Neural cell (in vitro differentiated cells): ENCODE data around the gene GOLGA8M.
"Not testable (repeated sequence)": the region's sequence is repeated elsewhere in the genome, so short reads cannot be mapped to it uniquely, and the experiment has no call there.

ENCODE experiments used
- EZH2 ChIP-seq: fragments of 200-600, 300-800 bp; shearing (Covaris generic), sonication (generic); IDR thresholded peaks from 2 replicates; pipeline ENCODE4 v1.6.1; 2014; ENCODE audit warnings: antibody characterized with exemption, low read length, borderline replicate concordance, mild to moderate bottlenecking; ENCODE audit not compliant: insufficient read depth, poor library complexity, severe bottlenecking
- POLR2AphosphoS5 ChIP-seq: IDR thresholded peaks from 2 replicates; pipeline ENCODE4 v1.6.1; 2012
- TF ChIP-seq, protein P1 (sequence below): fragments of 450-650 bp; IDR thresholded peaks from 2 replicates; pipeline ENCODE4 v1.5.1; 2014; ENCODE audit warnings: antibody characterized with exemption, mild to moderate bottlenecking, moderate library complexity; ENCODE audit not compliant: poor library complexity, severe bottlenecking
- TF ChIP-seq, protein P2 (sequence below): IDR thresholded peaks from 2 replicates; pipeline ENCODE4 v1.6.1; 2012; ENCODE audit warnings: borderline replicate concordance

DNA sequence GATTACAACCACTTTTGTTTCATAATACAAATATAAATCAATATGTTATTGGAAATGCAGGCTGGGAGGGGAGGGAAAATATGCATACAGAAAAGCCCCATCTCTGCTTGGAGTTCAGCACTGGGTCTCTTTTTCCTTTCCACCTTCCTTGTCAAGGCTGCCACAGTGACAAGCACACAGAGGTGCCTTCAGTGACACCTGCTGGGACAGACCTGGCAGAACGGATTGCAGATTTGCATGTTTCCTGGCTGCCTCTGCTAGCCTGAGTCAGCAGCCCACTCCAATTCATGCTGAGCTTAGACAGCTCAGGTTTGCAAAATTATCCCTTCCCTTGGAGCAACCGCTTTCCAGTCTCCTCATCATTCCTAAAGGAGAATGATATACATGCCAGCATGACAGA is 15.8 kb upstream of the GOLGA8M start:
- TF ChIP-seq, protein P1, sequence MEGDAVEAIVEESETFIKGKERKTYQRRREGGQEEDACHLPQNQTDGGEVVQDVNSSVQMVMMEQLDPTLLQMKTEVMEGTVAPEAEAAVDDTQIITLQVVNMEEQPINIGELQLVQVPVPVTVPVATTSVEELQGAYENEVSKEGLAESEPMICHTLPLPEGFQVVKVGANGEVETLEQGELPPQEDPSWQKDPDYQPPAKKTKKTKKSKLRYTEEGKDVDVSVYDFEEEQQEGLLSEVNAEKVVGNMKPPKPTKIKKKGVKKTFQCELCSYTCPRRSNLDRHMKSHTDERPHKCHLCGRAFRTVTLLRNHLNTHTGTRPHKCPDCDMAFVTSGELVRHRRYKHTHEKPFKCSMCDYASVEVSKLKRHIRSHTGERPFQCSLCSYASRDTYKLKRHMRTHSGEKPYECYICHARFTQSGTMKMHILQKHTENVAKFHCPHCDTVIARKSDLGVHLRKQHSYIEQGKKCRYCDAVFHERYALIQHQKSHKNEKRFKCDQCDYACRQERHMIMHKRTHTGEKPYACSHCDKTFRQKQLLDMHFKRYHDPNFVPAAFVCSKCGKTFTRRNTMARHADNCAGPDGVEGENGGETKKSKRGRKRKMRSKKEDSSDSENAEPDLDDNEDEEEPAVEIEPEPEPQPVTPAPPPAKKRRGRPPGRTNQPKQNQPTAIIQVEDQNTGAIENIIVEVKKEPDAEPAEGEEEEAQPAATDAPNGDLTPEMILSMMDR: peak; percentile 70
- not testable (repeated sequence) for TF ChIP-seq EZH2, POLR2AphosphoS5
- TF ChIP-seq, protein P2, sequence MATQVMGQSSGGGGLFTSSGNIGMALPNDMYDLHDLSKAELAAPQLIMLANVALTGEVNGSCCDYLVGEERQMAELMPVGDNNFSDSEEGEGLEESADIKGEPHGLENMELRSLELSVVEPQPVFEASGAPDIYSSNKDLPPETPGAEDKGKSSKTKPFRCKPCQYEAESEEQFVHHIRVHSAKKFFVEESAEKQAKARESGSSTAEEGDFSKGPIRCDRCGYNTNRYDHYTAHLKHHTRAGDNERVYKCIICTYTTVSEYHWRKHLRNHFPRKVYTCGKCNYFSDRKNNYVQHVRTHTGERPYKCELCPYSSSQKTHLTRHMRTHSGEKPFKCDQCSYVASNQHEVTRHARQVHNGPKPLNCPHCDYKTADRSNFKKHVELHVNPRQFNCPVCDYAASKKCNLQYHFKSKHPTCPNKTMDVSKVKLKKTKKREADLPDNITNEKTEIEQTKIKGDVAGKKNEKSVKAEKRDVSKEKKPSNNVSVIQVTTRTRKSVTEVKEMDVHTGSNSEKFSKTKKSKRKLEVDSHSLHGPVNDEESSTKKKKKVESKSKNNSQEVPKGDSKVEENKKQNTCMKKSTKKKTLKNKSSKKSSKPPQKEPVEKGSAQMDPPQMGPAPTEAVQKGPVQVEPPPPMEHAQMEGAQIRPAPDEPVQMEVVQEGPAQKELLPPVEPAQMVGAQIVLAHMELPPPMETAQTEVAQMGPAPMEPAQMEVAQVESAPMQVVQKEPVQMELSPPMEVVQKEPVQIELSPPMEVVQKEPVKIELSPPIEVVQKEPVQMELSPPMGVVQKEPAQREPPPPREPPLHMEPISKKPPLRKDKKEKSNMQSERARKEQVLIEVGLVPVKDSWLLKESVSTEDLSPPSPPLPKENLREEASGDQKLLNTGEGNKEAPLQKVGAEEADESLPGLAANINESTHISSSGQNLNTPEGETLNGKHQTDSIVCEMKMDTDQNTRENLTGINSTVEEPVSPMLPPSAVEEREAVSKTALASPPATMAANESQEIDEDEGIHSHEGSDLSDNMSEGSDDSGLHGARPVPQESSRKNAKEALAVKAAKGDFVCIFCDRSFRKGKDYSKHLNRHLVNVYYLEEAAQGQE: not testable (repeated sequence)
